ENCODE measurements around the gene MACROD1.

Gene MACROD1

GRCh38 chr11:64136765-64137441 is 29.0 kb downstream of the MACROD1 start:
- no peaks in the 10 kb centered on the region for H3K36me3 ChIP-seq (replicated peaks)
- no peak overlapping the region for H3K4me3 ChIP-seq
- H3K27me3 ChIP-seq (ENCODE audit: low read depth): no peaks in the 10 kb centered on the region
- H3K9me3 ChIP-seq: no peaks in the 10 kb centered on the region
- in situ Hi-C loops (cut with MboI; ENCODE audit: low sequenced_read_pairs): no loop called here
- DNase-seq (ENCODE audit: low spot score in 2 of 2): no peak
- no peaks in the 10 kb centered on the region for H3K4me1 ChIP-seq

- in situ Hi-C loops (cut with MboI; ENCODE audit: low sequenced_read_pairs): no loop called here
- Histone ChIP-seq H3K36me3 (replicated peaks) (no peaks in the 10 kb centered on the region), H3K9me3 (no peaks in the 10 kb centered on the region), H3K4me1 (no peaks in the 10 kb centered on the region), H3K4me3 (no peak overlapping the region), H3K27me3 (ENCODE audit: low read depth) (no peaks in the 10 kb centered on the region)
- no peak for DNase-seq (ENCODE audit: low spot score in 2 of 2)
These were observed 30.2 kb downstream of the MACROD1 start for GRCh38 chr11:64135711-64136110.

DNA sequence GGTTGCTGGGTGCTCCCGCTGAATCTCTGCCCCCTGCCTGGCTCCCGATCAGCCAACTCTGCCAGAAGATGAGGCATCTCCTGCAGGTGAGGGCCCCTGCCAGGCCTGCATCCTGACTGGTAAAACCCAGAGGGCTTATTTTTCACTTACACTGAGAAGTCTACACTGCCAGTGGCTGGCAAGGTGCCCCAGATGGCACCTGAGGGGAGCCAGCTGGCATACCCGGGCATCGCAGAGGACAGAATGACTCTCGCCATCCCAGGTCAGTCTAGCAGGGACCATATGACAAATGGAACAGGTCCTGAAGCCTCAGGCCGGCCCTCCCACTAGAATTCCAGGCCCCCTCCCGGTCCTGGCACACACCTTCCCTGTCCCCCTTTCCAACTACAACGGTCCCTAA is 30.9 kb downstream of the MACROD1 start:
- in situ Hi-C loops (cut with MboI; ENCODE audit: low sequenced_read_pairs): no loop called here
- no peak for DNase-seq (ENCODE audit: low spot score in 2 of 2)
- Histone ChIP-seq H3K4me1 (no peaks in the 10 kb centered on the region), H3K9me3 (no peaks in the 10 kb centered on the region), H3K36me3 (replicated peaks) (no peaks in the 10 kb centered on the region), H3K4me3 (no peak overlapping the region), H3K27me3 (ENCODE audit: low read depth) (no peaks in the 10 kb centered on the region)

GRCh38 chr11:64132982-64133705 is 32.8 kb downstream of the MACROD1 start:
- Histone ChIP-seq H3K36me3 (replicated peaks) (no peaks in the 10 kb centered on the region), H3K27me3 (ENCODE audit: low read depth) (no peaks in the 10 kb centered on the region), H3K4me1 (no peaks in the 10 kb centered on the region), H3K9me3 (no peaks in the 10 kb centered on the region), H3K4me3 (no peak overlapping the region)
- in situ Hi-C loops (cut with MboI; ENCODE audit: low sequenced_read_pairs): no loop called here
- DNase-seq (ENCODE audit: low spot score in 2 of 2): no peak

DNA sequence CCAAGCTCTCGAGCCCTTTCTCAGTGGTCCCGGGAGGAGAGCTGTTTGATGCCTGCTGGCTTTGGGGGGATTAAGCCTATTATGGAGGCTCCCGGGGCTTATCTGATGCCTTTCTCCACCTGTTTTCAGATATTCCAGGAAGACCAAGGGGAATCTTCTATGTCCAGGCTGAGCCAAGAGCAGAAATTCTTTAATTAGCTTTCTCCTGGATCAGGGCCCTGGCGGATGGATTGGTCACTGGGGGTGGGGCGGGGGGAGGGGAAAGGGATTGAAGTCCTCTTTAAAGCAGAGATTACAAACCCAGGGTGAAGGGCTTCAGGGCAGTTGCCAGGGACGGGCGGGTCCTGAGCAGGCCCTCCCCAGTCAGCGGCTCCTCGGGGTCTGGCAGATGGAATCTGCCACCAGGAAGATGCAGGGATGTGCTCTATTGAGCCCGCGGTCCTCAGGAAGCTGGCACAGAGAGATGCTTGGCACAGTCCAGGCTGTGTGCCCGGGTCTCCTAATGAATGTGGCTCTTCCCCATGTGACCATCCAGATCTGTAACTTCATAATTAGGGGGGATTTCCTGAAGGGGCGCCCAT is 33.6 kb downstream of the MACROD1 start:
- Histone ChIP-seq H3K27me3 (ENCODE audit: low read depth) (no peaks in the 10 kb centered on the region), H3K36me3 (replicated peaks) (no peaks in the 10 kb centered on the region), H3K4me3 (no peak overlapping the region), H3K9me3 (no peaks in the 10 kb centered on the region), H3K4me1 (no peaks in the 10 kb centered on the region)
- in situ Hi-C loops (cut with MboI; ENCODE audit: low sequenced_read_pairs): no loop called here
- no peak for DNase-seq (ENCODE audit: low spot score in 2 of 2)

- no peak for DNase-seq (ENCODE audit: low spot score in 2 of 2)
- no peaks in the 10 kb centered on the region for H3K4me1 ChIP-seq
These were observed 34.2 kb downstream of the MACROD1 start for GRCh38 chr11:64131683-64132190.

GRCh38 chr11:64130618-64131017 is 35.3 kb downstream of the MACROD1 start:
- in situ Hi-C loops (cut with MboI; ENCODE audit: low sequenced_read_pairs): no loop called here
- no peak for DNase-seq (ENCODE audit: low spot score in 2 of 2)
- no peaks in the 10 kb centered on the region for H3K4me1 ChIP-seq
- H3K27me3 ChIP-seq (ENCODE audit: low read depth): no peaks in the 10 kb centered on the region
- H3K9me3 ChIP-seq: no peaks in the 10 kb centered on the region
- H3K36me3 ChIP-seq (replicated peaks): no peaks in the 10 kb centered on the region
- no peak overlapping the region for H3K4me3 ChIP-seq

More at GRCh38 chr11:64131683-64132190, 34.2 kb downstream of the MACROD1 start:
- H3K36me3 ChIP-seq (replicated peaks): no peaks in the 10 kb centered on the region
- in situ Hi-C loops (cut with MboI; ENCODE audit: low sequenced_read_pairs): no loop called here
- no peaks in the 10 kb centered on the region for H3K27me3 ChIP-seq (ENCODE audit: low read depth)
- H3K9me3 ChIP-seq: no peaks in the 10 kb centered on the region
- H3K4me3 ChIP-seq: no peak overlapping the region

- no peaks in the 10 kb centered on the region for H3K36me3 ChIP-seq (replicated peaks)
- DNase-seq (ENCODE audit: low spot score in 2 of 2): no peak
- H3K27me3 ChIP-seq (ENCODE audit: low read depth): no peaks in the 10 kb centered on the region
- in situ Hi-C loops (cut with MboI; ENCODE audit: low sequenced_read_pairs): no loop called here
- no peaks in the 10 kb centered on the region for H3K9me3 ChIP-seq
- H3K4me1 ChIP-seq: peaks cover under 1% of the 10 kb centered on the region; the same call in 1 of the 2 replicates
- H3K4me3 ChIP-seq: no peak overlapping the region
These were observed 36.5 kb downstream of the MACROD1 start for GRCh38 chr11:64129403-64129802.

- Histone ChIP-seq H3K4me3 (no peak overlapping the region), H3K36me3 (replicated peaks) (no peaks in the 10 kb centered on the region), H3K9me3 (no peaks in the 10 kb centered on the region), H3K4me1 (peaks cover 4% of the 10 kb centered on the region), H3K27me3 (ENCODE audit: low read depth) (no peaks in the 10 kb centered on the region)
- no peak for DNase-seq (ENCODE audit: low spot score in 2 of 2)
- in situ Hi-C loops (cut with MboI; ENCODE audit: low sequenced_read_pairs): no loop called here
These were observed 37.5 kb downstream of the MACROD1 start for GRCh38 chr11:64128255-64129006.

DNA sequence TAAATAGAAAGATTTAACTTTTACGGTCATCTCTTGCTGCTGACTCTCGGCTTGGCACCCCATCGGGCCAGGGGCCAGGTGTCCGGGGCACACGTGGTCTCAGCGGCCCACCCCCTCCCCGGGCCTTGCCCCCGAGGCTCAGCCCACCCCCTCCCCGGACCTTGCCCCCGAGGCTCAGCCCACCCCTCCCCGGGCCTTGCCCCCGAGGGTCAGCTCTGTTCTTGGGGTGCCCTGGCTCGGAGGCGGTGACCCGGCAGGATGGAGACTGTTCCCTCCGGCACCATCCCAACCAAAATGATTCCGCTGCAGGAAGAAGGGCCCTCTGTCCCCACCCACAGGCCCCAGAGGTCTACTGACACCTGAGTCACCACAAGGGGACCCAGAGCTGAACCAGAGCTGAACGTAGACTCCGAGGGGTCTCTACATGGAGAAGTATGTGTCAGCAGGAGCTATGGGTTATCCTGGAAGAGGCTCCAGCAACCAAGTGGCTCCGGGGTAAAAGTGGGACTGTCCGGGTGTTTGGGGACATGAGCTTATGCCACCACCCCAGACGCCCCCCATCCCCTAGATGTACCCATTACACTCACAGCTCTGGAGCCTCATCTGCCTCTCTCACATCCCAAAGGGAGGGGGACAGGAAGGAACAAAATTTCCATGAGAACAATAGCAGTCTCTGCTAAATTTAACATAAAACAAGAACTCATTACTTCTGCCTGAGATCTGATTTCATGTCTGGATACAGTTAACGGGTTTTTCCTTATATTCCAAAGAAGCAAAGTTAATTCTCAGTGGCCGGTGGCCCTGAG is 38.4 kb downstream of the MACROD1 start:
- H3K4me3 ChIP-seq: no peak overlapping the region
- in situ Hi-C loops (cut with MboI; ENCODE audit: low sequenced_read_pairs): no loop called here
- peaks cover 9% of the 10 kb centered on the region for H3K4me1 ChIP-seq
- no peaks in the 10 kb centered on the region for H3K9me3 ChIP-seq
- no peaks in the 10 kb centered on the region for H3K27me3 ChIP-seq (ENCODE audit: low read depth)
- no peaks in the 10 kb centered on the region for H3K36me3 ChIP-seq (replicated peaks)
- no peak for DNase-seq (ENCODE audit: low spot score in 2 of 2)

GRCh38 chr11:64126796-64127195 is 39.1 kb downstream of the MACROD1 start:
- DNase-seq (ENCODE audit: low spot score in 2 of 2): no peak
- in situ Hi-C loops (cut with MboI; ENCODE audit: low sequenced_read_pairs): no loop called here
- Histone ChIP-seq H3K4me1 (peaks cover 15% of the 10 kb centered on the region), H3K4me3 (no peak overlapping the region), H3K27me3 (ENCODE audit: low read depth) (no peaks in the 10 kb centered on the region), H3K9me3 (no peaks in the 10 kb centered on the region), H3K36me3 (replicated peaks) (no peaks in the 10 kb centered on the region)

DNA sequence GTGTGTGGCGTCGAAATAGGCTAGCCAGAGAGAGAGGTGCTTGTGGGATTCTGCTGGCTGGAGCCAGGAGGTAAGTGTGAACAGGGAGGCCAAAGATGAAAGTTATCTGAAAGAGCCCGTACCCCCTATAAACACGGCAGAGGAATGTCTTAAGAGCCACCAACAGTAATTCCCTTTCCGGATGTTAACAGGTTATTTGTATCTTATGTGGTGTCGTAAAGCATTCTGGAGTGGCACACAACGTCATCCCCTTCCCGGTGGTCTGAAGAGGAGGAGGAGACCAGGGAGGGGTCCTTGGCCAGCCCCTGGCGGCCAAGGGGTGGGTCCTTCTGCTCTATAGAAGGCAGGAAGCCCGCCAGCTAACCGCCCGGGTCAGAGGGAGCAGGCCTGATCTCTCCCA is 39.5 kb downstream of the MACROD1 start:
- H3K27me3 ChIP-seq (ENCODE audit: low read depth): no peaks in the 10 kb centered on the region
- no peak for DNase-seq (ENCODE audit: low spot score in 2 of 2)
- in situ Hi-C loops (cut with MboI; ENCODE audit: low sequenced_read_pairs): no loop called here
- H3K4me3 ChIP-seq: no peak overlapping the region
- H3K36me3 ChIP-seq (replicated peaks): no peaks in the 10 kb centered on the region
- H3K9me3 ChIP-seq: no peaks in the 10 kb centered on the region
- H3K4me1 ChIP-seq: peaks cover 18% of the 10 kb centered on the region

- DNase-seq (ENCODE audit: low spot score in 2 of 2): no peak
- in situ Hi-C loops (cut with MboI; ENCODE audit: low sequenced_read_pairs): no loop called here
- Histone ChIP-seq H3K27me3 (ENCODE audit: low read depth) (no peaks in the 10 kb centered on the region), H3K9me3 (no peaks in the 10 kb centered on the region), H3K36me3 (replicated peaks) (no peaks in the 10 kb centered on the region), H3K4me1 (peaks cover 18% of the 10 kb centered on the region), H3K4me3 (no peak overlapping the region)
These were observed 40.2 kb downstream of the MACROD1 start for GRCh38 chr11:64125676-64126075.
